Uterus (tissue), 4 donors: Measurements from ENCODE around the gene EVC2. TPM values are rescaled to one million over a fixed set of nuclear protein-coding genes. Genes with fewer than 3 reads are reported as not detected.

Experiments
- DNase-seq, 2 donors: peaks; one replicate each; pipeline ENCODE4 v3.0.0-alpha.2; 2019 to 2020
- H3K27ac ChIP-seq, 2 donors: fragments of 200-600 bp; sonication (generic); 1 replicate in 1 of 2; 2 replicates in 1 of 2; pipeline ENCODE4 v1.5.1; 2016 to 2018
- H3K27me3 ChIP-seq, 2 donors: fragments of 200-600 bp; sonication (generic); one replicate each; pipeline ENCODE4 v1.5.1; 2018 to 2019; ENCODE audit warnings: control low read depth in 1 of 2
- H3K36me3 ChIP-seq, 2 donors: fragments of 200-600 bp; sonication (generic); one replicate each; pipeline ENCODE4 v1.5.1; 2019; ENCODE audit warnings: control low read depth in 1 of 2
- H3K4me1 ChIP-seq, 2 donors: fragments of 200-600 bp; sonication (generic); one replicate each; pipeline ENCODE4 v1.5.1; 2018 to 2019; ENCODE audit warnings: control low read depth in 1 of 2
- H3K4me3 ChIP-seq, 2 donors: fragments of 200-600 bp; sonication (generic); 1 replicate in 1 of 2; 2 replicates in 1 of 2; pipeline ENCODE4 v1.5.1; 2018 to 2019; ENCODE audit warnings: mild to moderate bottlenecking in 1 of 2
- H3K9me3 ChIP-seq, 2 donors: fragments of 200-600 bp; sonication (generic); one replicate each; pipeline ENCODE4 v1.5.1; 2019; ENCODE audit warnings: control low read depth in 1 of 2
- POLR2A ChIP-seq, 2 donors: fragments of 450-650 bp; IDR thresholded peaks; one replicate each; pipeline ENCODE4 v1.6.1; 2016; ENCODE audit warnings: antibody characterized with exemption in 2 of 2, mild to moderate bottlenecking in 1 of 2, moderate library complexity in 1 of 2
- intact Hi-C: fragments of 100-400 bp; cut with DNase I; formaldehyde crosslinking; loops from one replicate; pipeline ENCODE4 v1.15.1; 2023; ENCODE audit warnings: low total_unique reads
- total RNA-seq, 4 donors: library from RNA; depleted of rRNA in 3 of 4; stranded (reverse); fragments of >200 nt in 3 of 4; gene quantifications; one replicate each; pipeline versions ENCODE4 v1.1.0 to v1.2.4, GENCODE V29; 2014 to 2023
- TF ChIP-seq, protein P1 (sequence below), 4 experiments: fragments of 200-600 bp in 2 of 4; fragments of 450-650 bp in 2 of 4; sonication (generic) in 2 of 4; IDR thresholded peaks; one replicate each; pipeline ENCODE4 v1.5.1; 2016 to 2019; ENCODE audit warnings: antibody characterized with exemption in 4 of 4, mild to moderate bottlenecking in 2 of 4, moderate library complexity in 1 of 4
- donor health status: DM: yes; HTN: yes; CAD: no.

Gene EVC2, protein sequence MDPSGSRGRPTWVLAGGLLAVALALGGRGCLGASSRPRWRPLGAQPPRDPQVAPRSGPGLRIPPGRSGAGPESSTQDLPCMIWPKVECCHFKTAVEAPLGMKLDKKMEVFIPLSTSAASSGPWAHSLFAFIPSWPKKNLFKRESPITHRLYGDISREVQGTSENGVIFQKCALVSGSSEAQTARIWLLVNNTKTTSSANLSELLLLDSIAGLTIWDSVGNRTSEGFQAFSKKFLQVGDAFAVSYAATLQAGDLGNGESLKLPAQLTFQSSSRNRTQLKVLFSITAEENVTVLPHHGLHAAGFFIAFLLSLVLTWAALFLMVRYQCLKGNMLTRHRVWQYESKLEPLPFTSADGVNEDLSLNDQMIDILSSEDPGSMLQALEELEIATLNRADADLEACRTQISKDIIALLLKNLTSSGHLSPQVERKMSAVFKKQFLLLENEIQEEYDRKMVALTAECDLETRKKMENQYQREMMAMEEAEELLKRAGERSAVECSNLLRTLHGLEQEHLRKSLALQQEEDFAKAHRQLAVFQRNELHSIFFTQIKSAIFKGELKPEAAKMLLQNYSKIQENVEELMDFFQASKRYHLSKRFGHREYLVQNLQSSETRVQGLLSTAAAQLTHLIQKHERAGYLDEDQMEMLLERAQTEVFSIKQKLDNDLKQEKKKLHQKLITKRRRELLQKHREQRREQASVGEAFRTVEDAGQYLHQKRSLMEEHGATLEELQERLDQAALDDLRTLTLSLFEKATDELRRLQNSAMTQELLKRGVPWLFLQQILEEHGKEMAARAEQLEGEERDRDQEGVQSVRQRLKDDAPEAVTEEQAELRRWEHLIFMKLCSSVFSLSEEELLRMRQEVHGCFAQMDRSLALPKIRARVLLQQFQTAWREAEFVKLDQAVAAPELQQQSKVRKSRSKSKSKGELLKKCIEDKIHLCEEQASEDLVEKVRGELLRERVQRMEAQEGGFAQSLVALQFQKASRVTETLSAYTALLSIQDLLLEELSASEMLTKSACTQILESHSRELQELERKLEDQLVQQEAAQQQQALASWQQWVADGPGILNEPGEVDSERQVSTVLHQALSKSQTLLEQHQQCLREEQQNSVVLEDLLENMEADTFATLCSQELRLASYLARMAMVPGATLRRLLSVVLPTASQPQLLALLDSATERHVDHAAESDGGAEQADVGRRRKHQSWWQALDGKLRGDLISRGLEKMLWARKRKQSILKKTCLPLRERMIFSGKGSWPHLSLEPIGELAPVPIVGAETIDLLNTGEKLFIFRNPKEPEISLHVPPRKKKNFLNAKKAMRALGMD
- 10 to 100 TPM in 3 of 4 donors, 1 to 10 TPM in 1; 5.6 to 21.8 (median 14.8) TPM for total RNA-seq

DNA sequence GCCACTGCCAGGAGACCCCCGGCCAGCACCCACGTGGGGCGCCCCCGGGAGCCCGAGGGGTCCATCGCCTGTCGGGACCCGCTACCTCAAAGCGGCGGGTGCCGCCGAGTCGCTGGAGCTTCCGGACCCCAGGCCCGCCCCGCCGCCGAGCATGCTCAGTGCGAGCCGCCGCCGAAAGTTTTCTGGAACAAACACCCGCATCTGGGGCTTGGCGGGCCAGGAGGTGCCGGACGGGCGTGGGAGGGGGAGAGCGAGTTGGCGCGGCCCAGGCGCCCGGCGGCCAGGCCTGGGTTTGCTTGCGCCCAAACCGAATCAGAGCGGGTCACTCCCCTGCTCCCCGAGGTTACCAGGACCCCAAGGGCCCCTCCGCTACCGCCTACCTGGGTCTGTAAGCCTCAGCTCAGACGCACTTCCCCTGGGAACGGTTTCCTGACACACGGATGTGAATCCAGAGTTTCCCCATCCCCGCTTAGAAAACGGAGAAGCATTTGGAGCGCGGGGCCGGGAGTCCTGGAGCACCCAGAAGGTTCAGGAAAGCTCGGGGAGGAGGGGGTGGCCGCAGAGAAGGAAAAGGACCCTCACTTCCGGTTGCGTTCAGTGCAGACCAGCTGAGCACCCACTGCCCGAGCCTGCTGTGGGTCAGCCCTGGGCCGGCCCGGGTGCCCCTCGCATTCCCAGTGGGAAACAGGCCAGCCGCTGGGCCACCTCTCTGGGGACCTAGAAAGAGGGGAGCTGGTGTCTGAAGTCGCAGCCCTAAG lies at the start of gene EVC2:
Gene EVC2, minus strand, starts transcription at position 111 of the 758 bp plus-strand sequence. Its CDS starts 46 bp downstream, at position 65.
- no peaks in the 10 kb centered on the region for H3K9me3 ChIP-seq
- peak within 1 kb of the TSS; percentile 53 to 82 for H3K4me3 ChIP-seq
- H3K4me1 ChIP-seq, result peaks cover 8 to 19% of the 10 kb centered on the region in 2 donors
- H3K27ac ChIP-seq, result peak within 1 kb of the TSS; percentile 90 to 91
- intact Hi-C loops, result no loop called here
- TF ChIP-seq POLR2A (IDR thresholded peaks at IDR 0.05), result peak; percentile 26 to 65
- TF ChIP-seq, protein P1, sequence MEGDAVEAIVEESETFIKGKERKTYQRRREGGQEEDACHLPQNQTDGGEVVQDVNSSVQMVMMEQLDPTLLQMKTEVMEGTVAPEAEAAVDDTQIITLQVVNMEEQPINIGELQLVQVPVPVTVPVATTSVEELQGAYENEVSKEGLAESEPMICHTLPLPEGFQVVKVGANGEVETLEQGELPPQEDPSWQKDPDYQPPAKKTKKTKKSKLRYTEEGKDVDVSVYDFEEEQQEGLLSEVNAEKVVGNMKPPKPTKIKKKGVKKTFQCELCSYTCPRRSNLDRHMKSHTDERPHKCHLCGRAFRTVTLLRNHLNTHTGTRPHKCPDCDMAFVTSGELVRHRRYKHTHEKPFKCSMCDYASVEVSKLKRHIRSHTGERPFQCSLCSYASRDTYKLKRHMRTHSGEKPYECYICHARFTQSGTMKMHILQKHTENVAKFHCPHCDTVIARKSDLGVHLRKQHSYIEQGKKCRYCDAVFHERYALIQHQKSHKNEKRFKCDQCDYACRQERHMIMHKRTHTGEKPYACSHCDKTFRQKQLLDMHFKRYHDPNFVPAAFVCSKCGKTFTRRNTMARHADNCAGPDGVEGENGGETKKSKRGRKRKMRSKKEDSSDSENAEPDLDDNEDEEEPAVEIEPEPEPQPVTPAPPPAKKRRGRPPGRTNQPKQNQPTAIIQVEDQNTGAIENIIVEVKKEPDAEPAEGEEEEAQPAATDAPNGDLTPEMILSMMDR (IDR thresholded peaks at IDR 0.05), result no peak
- DNase-seq, result peak; percentile 82 to 83
- no peaks in the 10 kb centered on the region for H3K36me3 ChIP-seq
- H3K27me3 ChIP-seq, result no peaks in the 10 kb centered on the region

DNA sequence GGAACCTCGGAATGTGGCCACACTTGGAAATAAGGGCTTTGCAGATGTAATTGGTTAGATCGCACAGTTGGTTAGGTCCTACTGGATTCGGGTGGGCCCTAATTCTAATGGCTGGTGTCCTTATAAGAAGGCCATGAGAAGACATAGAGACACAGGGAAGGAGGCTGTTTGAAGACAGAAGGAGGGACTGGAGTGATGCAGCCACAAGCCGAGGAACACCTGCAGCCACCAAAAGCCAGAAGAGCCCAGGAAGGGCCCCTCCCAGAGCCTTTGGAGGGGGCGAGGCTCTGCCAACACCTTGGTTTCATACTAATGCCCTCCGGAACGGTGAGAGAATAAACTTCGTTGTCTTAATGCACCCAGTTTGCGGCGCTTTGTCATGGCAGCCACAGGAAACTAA lies 49.6 kb upstream of the EVC2 start:
- H3K36me3 ChIP-seq, result no peaks in the 10 kb centered on the region
- intact Hi-C loops, result no loop called here
- DNase-seq, result no peak

DNA sequence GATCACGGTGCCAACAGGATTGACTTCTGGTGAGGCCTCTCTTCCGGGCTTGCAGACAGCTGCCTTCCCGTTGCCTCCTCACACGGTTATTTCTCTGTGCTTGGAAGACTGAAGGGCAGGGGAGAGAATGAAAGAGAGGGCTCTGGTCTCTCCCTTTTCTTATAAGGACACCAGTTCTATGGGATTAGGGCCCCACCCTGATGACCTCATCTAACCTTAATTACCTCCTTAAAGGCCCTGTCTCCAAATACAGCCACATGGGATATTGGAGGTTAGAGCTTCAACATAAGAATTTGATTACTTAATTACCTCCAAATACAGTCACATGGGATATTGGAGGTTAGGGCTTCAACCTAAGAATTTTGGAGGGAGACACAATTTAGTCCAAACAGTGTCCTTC lies 49.2 kb upstream of the EVC2 start:
- Histone ChIP-seq H3K4me3 (no peak overlapping the region), H3K27ac (no peak overlapping the region), H3K4me1 (no peaks in the 10 kb centered on the region), H3K9me3 (no peaks in the 10 kb centered on the region), H3K27me3 (no peaks in the 10 kb centered on the region), H3K36me3 (no peaks in the 10 kb centered on the region)
- DNase-seq, result no peak
- no peak for TF ChIP-seq POLR2A (IDR thresholded peaks at IDR 0.05)
- TF ChIP-seq, protein P1 (IDR thresholded peaks at IDR 0.05), result no peak
- intact Hi-C loops, result no loop called here

More for the DNA sequence above, 49.6 kb upstream of the EVC2 start:
- H3K27ac ChIP-seq, result no peak overlapping the region
- H3K9me3 ChIP-seq, result no peaks in the 10 kb centered on the region
- H3K4me1 ChIP-seq, result no peaks in the 10 kb centered on the region
- TF ChIP-seq, protein P1 (IDR thresholded peaks at IDR 0.05), result no peak
- no peak for TF ChIP-seq POLR2A (IDR thresholded peaks at IDR 0.05)
- no peak overlapping the region for H3K4me3 ChIP-seq
- no peaks in the 10 kb centered on the region for H3K27me3 ChIP-seq

DNA sequence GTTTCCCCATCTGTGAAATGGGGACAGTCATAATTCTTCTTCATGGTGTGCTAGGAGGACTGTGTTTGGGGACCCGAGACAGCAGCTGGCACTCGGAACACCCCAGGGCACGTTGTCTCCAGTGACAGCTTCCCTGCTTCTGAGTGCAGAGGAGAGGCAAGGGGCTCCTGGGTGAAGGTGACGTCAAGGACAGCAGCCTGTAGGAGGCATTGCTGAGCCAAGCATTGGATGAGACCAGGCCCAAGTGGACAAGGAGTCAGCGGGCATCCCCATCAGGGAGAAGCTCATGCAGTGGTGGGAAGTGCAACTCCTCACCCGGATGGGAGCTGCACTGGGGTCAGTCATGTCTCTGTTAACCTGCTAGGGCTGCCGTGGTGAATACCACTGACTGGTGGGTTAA lies 48.7 kb upstream of the EVC2 start:
- intact Hi-C loops, result no loop called here
- TF ChIP-seq POLR2A (IDR thresholded peaks at IDR 0.05), result no peak
- TF ChIP-seq, protein P1 (IDR thresholded peaks at IDR 0.05), result no peak
- no peaks in the 10 kb centered on the region for H3K36me3 ChIP-seq

More for the DNA sequence above, 48.7 kb upstream of the EVC2 start:
- Histone ChIP-seq H3K27ac (no peak overlapping the region), H3K27me3 (no peaks in the 10 kb centered on the region), H3K4me3 (no peak overlapping the region), H3K9me3 (no peaks in the 10 kb centered on the region), H3K4me1 (no peaks in the 10 kb centered on the region)
- no peak for DNase-seq
